Measurements from ENCODE around the gene MRPS9.

The MRPS9 gene

GRCh38 chr2:105056245-105056644 lies 18.4 kb downstream of the MRPS9 start:
- no peak for DNase-seq
- Histone ChIP-seq H3K4me1 (no peaks in the 10 kb centered on the region), H3K27ac (no peak overlapping the region), H3K4me3 (no peak overlapping the region), H3K36me3 (peaks cover 0 to 7% (median 6%) of the 10 kb centered on the region in 3 donors), H3K9me3 (peaks cover 0 to 5% (median 0%) of the 10 kb centered on the region in 3 donors), H3K27me3 (no peaks in the 10 kb centered on the region)
- TF ChIP-seq CTCF (IDR thresholded peaks at IDR 0.05): no peak
- intact Hi-C loops (cut with DNase I; ENCODE audit: low total_unique reads): no loop called here

GRCh38 chr2:105057005-105057404 lies 19.1 kb downstream of the MRPS9 start:
- Histone ChIP-seq H3K27me3 (no peaks in the 10 kb centered on the region), H3K36me3 (peaks cover 0 to 6% (median 4%) of the 10 kb centered on the region in 3 donors), H3K27ac (no peak overlapping the region), H3K4me1 (no peaks in the 10 kb centered on the region), H3K4me3 (no peak overlapping the region), H3K9me3 (peaks cover 0 to 5% (median 0%) of the 10 kb centered on the region in 3 donors)
- intact Hi-C loops (cut with DNase I; ENCODE audit: low total_unique reads): no loop called here
- TF ChIP-seq CTCF (IDR thresholded peaks at IDR 0.05): no peak
- no peak for DNase-seq

GRCh38 chr2:105061560-105061959 lies 23.7 kb downstream of the MRPS9 start:
- Histone ChIP-seq H3K27ac (no peak overlapping the region), H3K4me1 (no peaks in the 10 kb centered on the region), H3K9me3 (no peaks in the 10 kb centered on the region), H3K27me3 (no peaks in the 10 kb centered on the region), H3K36me3 (peaks cover 0 to 6% (median 5%) of the 10 kb centered on the region in 3 donors), H3K4me3 (no peak overlapping the region)
- intact Hi-C loops (cut with DNase I; ENCODE audit: low total_unique reads): no loop called here
- no peak for TF ChIP-seq CTCF (IDR thresholded peaks at IDR 0.05)
- no peak for DNase-seq

- H3K27me3 ChIP-seq: no peaks in the 10 kb centered on the region
- H3K27ac ChIP-seq: no peak overlapping the region
- no peaks in the 10 kb centered on the region for H3K4me1 ChIP-seq
- no peak for TF ChIP-seq CTCF (IDR thresholded peaks at IDR 0.05)
- no peaks in the 10 kb centered on the region for H3K9me3 ChIP-seq
- intact Hi-C loops (cut with DNase I; ENCODE audit: low total_unique reads): no loop called here
- no peak overlapping the region for H3K4me3 ChIP-seq
- no peak for DNase-seq
- peaks cover 0 to 6% (median 6%) of the 10 kb centered on the region in 3 donors for H3K36me3 ChIP-seq
Observed at GRCh38 chr2:105062158-105062557, 24.3 kb downstream of the MRPS9 start.

GRCh38 chr2:105068387-105068786 lies 30.5 kb downstream of the MRPS9 start:
- intact Hi-C loops (cut with DNase I; ENCODE audit: low total_unique reads): no loop called here
- DNase-seq: no peak
- Histone ChIP-seq H3K4me3 (no peak overlapping the region), H3K27ac (no peak overlapping the region), H3K27me3 (no peaks in the 10 kb centered on the region), H3K4me1 (no peaks in the 10 kb centered on the region), H3K9me3 (no peaks in the 10 kb centered on the region), H3K36me3 (peaks cover 0 to 6% (median 0%) of the 10 kb centered on the region in 3 donors)
- no peak for TF ChIP-seq CTCF (IDR thresholded peaks at IDR 0.05)

GRCh38 chr2:105068875-105069274 lies 31.0 kb downstream of the MRPS9 start:
- TF ChIP-seq CTCF (IDR thresholded peaks at IDR 0.05): no peak
- intact Hi-C loops (cut with DNase I; ENCODE audit: low total_unique reads): no loop called here
- DNase-seq: no peak
- H3K4me3 ChIP-seq: no peak overlapping the region
- H3K9me3 ChIP-seq: no peaks in the 10 kb centered on the region
- H3K36me3 ChIP-seq: peaks cover 0 to 6% (median 0%) of the 10 kb centered on the region in 3 donors
- no peak overlapping the region for H3K27ac ChIP-seq
- H3K4me1 ChIP-seq: no peaks in the 10 kb centered on the region
- no peaks in the 10 kb centered on the region for H3K27me3 ChIP-seq
